Panc1 (cell line): ENCODE data around the gene MCM3AP.
"Not testable (repeated sequence)": the region's sequence is repeated elsewhere in the genome, so short reads cannot be mapped to it uniquely, and the experiment has no call there.

Source experiments
- SIN3A ChIP-seq: IDR thresholded peaks from 2 replicates; pipeline ENCODE4 v1.6.1; 2012; ENCODE audit warnings: low read depth, mild to moderate bottlenecking, low read length, moderate library complexity, borderline replicate concordance; ENCODE audit not compliant: insufficient read depth
- TCF7L2 ChIP-seq: IDR thresholded peaks from 2 replicates; pipeline ENCODE4 v1.6.1; 2011; ENCODE audit warnings: mild to moderate bottlenecking, low read depth, low read length, inconsistent platforms
- TF ChIP-seq, protein P1 (sequence below): fragments of 450-650 bp; IDR thresholded peaks from 2 replicates; pipeline ENCODE4 v1.5.1; 2017; ENCODE audit warnings: mild to moderate bottlenecking

DNA sequence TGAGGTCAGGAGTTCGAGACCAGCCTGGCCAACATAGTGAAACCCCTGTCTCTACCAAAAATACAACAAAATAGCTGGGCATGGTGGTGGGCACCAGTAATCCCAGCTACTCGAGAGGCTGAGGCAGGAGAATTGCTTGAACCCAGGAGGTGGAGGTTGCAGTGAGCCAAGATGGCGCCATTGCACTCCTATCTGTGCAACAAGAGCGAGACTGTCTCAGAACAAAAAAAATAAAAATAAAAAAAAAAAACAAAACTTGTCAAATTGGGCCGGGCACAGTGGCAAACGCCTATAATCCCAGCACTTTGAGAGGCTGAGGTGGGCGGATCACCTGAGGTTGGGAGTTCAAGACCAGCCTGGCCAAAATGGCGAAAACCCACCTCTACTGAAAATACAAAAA lies 24.8 kb upstream of the MCM3AP start:
- TF ChIP-seq, protein P1, sequence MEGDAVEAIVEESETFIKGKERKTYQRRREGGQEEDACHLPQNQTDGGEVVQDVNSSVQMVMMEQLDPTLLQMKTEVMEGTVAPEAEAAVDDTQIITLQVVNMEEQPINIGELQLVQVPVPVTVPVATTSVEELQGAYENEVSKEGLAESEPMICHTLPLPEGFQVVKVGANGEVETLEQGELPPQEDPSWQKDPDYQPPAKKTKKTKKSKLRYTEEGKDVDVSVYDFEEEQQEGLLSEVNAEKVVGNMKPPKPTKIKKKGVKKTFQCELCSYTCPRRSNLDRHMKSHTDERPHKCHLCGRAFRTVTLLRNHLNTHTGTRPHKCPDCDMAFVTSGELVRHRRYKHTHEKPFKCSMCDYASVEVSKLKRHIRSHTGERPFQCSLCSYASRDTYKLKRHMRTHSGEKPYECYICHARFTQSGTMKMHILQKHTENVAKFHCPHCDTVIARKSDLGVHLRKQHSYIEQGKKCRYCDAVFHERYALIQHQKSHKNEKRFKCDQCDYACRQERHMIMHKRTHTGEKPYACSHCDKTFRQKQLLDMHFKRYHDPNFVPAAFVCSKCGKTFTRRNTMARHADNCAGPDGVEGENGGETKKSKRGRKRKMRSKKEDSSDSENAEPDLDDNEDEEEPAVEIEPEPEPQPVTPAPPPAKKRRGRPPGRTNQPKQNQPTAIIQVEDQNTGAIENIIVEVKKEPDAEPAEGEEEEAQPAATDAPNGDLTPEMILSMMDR, result not testable (repeated sequence)
- TF ChIP-seq TCF7L2, SIN3A: not testable (repeated sequence)
